ENCODE measurements around the gene EXOC6B. TPM values are rescaled to one million over a fixed set of nuclear protein-coding genes. Genes with fewer than 3 reads are reported as not detected.
A peak's percentile ranks its signal among the peaks of the same experiment; 100 is the strongest.

EXOC6B gene
- polyA plus RNA-seq, 4 donors: 6.9 to 12.6 (median 8.5) TPM

DNA sequence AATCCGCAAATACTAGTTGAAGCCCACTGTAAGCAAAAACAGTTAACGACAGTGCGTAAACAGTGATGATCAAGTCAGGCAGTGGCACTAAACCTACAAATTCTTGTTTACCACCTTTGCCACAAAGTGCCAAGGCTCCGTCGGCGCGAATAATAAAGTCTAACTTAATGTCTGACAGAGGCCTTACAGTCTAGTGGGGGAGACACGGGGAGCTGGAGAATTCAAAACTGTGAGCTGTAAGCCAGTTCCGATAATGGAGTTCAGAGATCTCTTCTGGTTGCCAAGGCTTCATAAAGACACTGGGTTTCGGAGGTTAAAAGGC lies 284 bp upstream of the EXOC6B start:
- peak overlapping the region in 2 of 3 donors; percentile 87 to 90 for H3K4me3 ChIP-seq (ENCODE audit: low read depth in 1 of 3, low read length in 3 of 3)
- no peaks in the 10 kb centered on the region for H3K9me3 ChIP-seq (ENCODE audit: control insufficient read depth in 2 of 2, insufficient read depth in 1 of 2, low read depth in 1 of 2, low read length in 1 of 2)
- H3K27ac ChIP-seq (ENCODE audit: low read depth in 1 of 3, low read length in 2 of 3): no peak overlapping the region
- H3K27me3 ChIP-seq (ENCODE audit: control insufficient read depth in 3 of 3, insufficient read depth in 3 of 3, low read length in 3 of 3): no peaks in the 10 kb centered on the region
- H3K36me3 ChIP-seq (ENCODE audit: control insufficient read depth in 3 of 3, insufficient read depth in 2 of 3, low read depth in 1 of 3, low read length in 3 of 3): peaks cover 0 to under 1% (median 0%) of the 10 kb centered on the region in 3 donors
- no peak for FAIRE-seq
- 64 to 68% (median 65%) methylated on average over 10 of the region's 10 CpGs for WGBS, 3 donors
- no peak for DNase-seq
- peaks cover 2 to 3% (median 3%) of the 10 kb centered on the region in 3 donors for H3K4me1 ChIP-seq (ENCODE audit: control insufficient read depth in 3 of 3, insufficient read depth in 2 of 3, low read depth in 1 of 3, low read length in 2 of 3)

DNA sequence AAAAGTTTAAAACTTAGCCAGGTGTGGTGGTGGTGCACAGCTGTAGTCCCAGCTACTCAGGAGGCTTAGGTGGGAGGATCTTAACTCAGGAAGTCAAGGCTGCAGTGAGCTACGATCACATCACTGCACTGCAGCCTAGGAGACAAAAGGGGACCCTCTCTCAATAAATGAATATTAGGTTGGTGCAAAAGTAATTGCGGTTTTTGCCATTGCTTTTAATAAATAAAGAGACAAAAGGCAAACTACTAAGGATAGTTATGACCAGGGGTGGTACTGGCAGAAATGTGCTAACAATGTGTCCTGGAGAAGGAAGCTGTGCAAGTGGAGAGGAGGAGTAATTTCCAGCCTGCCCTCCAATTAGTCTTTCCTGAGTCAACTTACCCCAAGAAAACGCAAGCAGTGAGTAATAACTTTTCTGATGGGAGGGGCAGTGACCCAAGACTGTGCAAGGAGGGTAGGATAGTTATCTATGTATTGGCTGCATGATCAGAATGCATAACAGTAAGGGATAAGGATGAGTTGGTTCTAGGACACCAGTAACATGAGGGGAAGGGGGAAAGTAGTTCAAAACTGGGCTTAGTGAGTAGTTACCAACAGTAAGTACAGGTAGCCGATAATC lies 1.5 kb downstream of the EXOC6B start:
- Histone ChIP-seq H3K27me3 (ENCODE audit: control insufficient read depth in 3 of 3, insufficient read depth in 3 of 3, low read length in 3 of 3) (no peaks in the 10 kb centered on the region), H3K4me1 (ENCODE audit: control insufficient read depth in 3 of 3, insufficient read depth in 2 of 3, low read depth in 1 of 3, low read length in 2 of 3) (peaks cover 2 to 3% (median 3%) of the 10 kb centered on the region in 3 donors), H3K27ac (ENCODE audit: low read depth in 1 of 3, low read length in 2 of 3) (no peak overlapping the region), H3K9me3 (ENCODE audit: control insufficient read depth in 2 of 2, insufficient read depth in 1 of 2, low read depth in 1 of 2, low read length in 1 of 2) (no peaks in the 10 kb centered on the region), H3K4me3 (ENCODE audit: low read depth in 1 of 3, low read length in 3 of 3) (peak overlapping the region in 2 of 3 donors; percentile 87 to 90), H3K36me3 (ENCODE audit: control insufficient read depth in 3 of 3, insufficient read depth in 2 of 3, low read depth in 1 of 3, low read length in 3 of 3) (peaks cover 0 to 1% (median 0%) of the 10 kb centered on the region in 3 donors)
- FAIRE-seq (no peak), DNase-seq (peak; percentile 37 to 71)
- 35 to 60% (median 49%) methylated on average over 4 of the region's 4 CpGs for WGBS, 3 donors

DNA sequence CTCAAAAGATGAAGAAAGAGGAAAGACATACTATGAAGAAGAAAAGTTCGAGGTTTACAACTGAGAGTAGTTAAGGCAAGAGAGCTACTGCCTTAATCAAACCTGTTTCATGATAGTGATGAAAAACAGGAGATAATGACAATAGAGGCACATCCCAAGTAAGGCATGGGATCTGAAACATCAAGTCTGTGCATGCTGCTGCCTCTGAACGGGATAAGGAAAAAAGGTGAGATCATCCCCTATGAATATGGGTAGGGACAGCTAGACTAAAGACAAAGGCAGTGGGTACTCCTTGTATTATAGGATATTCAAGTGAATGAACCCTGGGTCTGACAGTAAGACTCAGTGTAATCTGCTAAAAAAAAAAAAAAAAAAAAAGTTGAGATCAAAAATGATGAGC lies 3.0 kb downstream of the EXOC6B start:
- peaks cover 0 to 1% (median 0%) of the 10 kb centered on the region in 3 donors for H3K36me3 ChIP-seq (ENCODE audit: control insufficient read depth in 3 of 3, insufficient read depth in 2 of 3, low read depth in 1 of 3, low read length in 3 of 3)

DNA sequence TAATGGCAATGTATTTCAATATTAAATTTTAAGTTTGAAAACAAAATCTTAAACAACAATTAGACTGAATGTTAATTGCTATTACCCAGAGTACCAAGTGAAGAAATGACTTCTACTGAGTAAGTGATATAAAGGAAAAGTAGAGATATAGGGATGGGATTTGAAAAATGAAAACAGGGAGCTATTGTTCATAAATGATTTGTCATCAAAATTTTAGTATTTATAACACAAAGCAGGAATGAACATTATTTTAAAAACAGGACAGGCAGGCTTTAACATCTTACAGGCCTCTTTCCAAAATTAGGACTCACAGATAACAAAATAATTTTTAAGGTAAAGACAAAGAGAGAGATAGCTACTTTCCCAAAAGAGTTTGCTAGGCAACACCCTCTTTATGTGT lies 3.9 kb downstream of the EXOC6B start:
- FAIRE-seq: no peak
- H3K4me1 ChIP-seq (ENCODE audit: control insufficient read depth in 3 of 3, insufficient read depth in 2 of 3, low read depth in 1 of 3, low read length in 2 of 3): peaks cover 2 to 3% (median 3%) of the 10 kb centered on the region in 3 donors
- H3K27ac ChIP-seq (ENCODE audit: low read depth in 1 of 3, low read length in 2 of 3): no peak overlapping the region
- no peaks in the 10 kb centered on the region for H3K27me3 ChIP-seq (ENCODE audit: control insufficient read depth in 3 of 3, insufficient read depth in 3 of 3, low read length in 3 of 3)
- H3K36me3 ChIP-seq (ENCODE audit: control insufficient read depth in 3 of 3, insufficient read depth in 2 of 3, low read depth in 1 of 3, low read length in 3 of 3): peaks cover 0 to 1% (median 0%) of the 10 kb centered on the region in 3 donors
- no peak overlapping the region for H3K4me3 ChIP-seq (ENCODE audit: low read depth in 1 of 3, low read length in 3 of 3)
- no peaks in the 10 kb centered on the region for H3K9me3 ChIP-seq (ENCODE audit: control insufficient read depth in 2 of 2, insufficient read depth in 1 of 2, low read depth in 1 of 2, low read length in 1 of 2)
- DNase-seq: no peak

More for the DNA sequence above, 3.0 kb downstream of the EXOC6B start:
- Histone ChIP-seq H3K9me3 (ENCODE audit: control insufficient read depth in 2 of 2, insufficient read depth in 1 of 2, low read depth in 1 of 2, low read length in 1 of 2) (no peaks in the 10 kb centered on the region), H3K4me3 (ENCODE audit: low read depth in 1 of 3, low read length in 3 of 3) (no peak overlapping the region), H3K27me3 (ENCODE audit: control insufficient read depth in 3 of 3, insufficient read depth in 3 of 3, low read length in 3 of 3) (no peaks in the 10 kb centered on the region), H3K27ac (ENCODE audit: low read depth in 1 of 3, low read length in 2 of 3) (no peak overlapping the region), H3K4me1 (ENCODE audit: control insufficient read depth in 3 of 3, insufficient read depth in 2 of 3, low read depth in 1 of 3, low read length in 2 of 3) (peaks cover 2 to 3% (median 3%) of the 10 kb centered on the region in 3 donors)
- 69 to 84% (median 78%) methylated on average over 2 of the region's 2 CpGs for WGBS, 3 donors
- DNase-seq: no peak
- no peak for FAIRE-seq

DNA sequence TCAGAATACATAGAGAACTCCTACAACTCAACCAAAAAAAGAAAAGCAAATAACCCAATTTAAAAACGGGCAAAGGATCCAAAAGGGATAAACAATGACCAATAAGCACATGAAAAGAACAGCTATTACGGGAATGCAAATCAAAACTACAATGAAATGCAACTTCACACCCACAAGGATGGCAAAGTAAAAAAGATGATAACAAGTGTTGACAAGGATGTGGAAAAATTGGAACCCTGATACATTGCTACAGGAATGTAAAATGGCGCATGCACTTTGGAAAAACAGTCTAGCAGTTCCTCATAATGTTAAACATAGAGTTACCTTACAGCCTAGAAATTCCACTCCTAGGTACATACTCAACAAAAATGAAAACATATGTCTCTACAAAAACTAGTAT lies 4.7 kb downstream of the EXOC6B start:
- Histone ChIP-seq H3K27me3 (ENCODE audit: control insufficient read depth in 3 of 3, insufficient read depth in 3 of 3, low read length in 3 of 3) (no peaks in the 10 kb centered on the region), H3K36me3 (ENCODE audit: control insufficient read depth in 3 of 3, insufficient read depth in 2 of 3, low read depth in 1 of 3, low read length in 3 of 3) (peaks cover 0 to 1% (median 0%) of the 10 kb centered on the region in 3 donors), H3K4me1 (ENCODE audit: control insufficient read depth in 3 of 3, insufficient read depth in 2 of 3, low read depth in 1 of 3, low read length in 2 of 3) (peaks cover 2 to 3% (median 3%) of the 10 kb centered on the region in 3 donors), H3K27ac (ENCODE audit: low read depth in 1 of 3, low read length in 2 of 3) (no peak overlapping the region), H3K9me3 (ENCODE audit: control insufficient read depth in 2 of 2, insufficient read depth in 1 of 2, low read depth in 1 of 2, low read length in 1 of 2) (no peaks in the 10 kb centered on the region), H3K4me3 (ENCODE audit: low read depth in 1 of 3, low read length in 3 of 3) (no peak overlapping the region)
- WGBS, 3 donors: 76 to 97% (median 94%) methylated on average over 3 of the region's 3 CpGs
- DNase-seq: no peak
- no peak for FAIRE-seq

GRCh38 chr2:72819501-72819900 lies 6.3 kb downstream of the EXOC6B start:
- H3K27me3 ChIP-seq (ENCODE audit: control insufficient read depth in 3 of 3, insufficient read depth in 3 of 3, low read length in 3 of 3): no peaks in the 10 kb centered on the region
- DNase-seq (peak in 1 of 2 donors; percentile 68), FAIRE-seq (no peak)

DNA sequence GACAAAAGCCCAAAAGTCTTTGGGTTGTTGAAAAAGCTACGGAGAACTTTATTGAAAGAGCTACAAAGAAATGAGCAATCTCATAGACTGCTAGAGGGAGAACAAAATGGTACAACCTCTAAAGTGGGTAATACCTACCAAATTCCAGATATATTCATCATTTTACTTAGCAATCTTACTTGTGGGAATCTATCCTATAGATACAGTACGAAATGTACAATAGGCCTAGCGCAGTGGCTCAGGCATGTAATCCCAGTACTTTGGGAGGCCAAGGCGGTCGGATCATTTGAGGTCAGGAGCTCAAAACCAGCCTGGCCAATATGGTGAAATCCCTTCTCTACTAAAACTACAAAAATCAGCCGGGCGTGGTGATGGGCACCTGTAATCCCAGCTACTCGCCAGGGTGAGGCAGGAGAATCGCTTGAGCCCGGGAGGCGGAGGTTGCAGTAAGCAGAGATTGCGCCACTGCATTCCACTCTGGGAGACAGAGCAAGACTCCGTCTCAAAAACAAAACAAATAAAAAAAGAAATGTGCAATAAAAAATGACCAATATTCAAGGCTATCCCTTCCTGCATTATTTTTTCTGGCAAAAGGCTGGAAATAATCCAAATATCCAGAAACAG lies 10.1 kb downstream of the EXOC6B start:
- WGBS, 3 donors: 93 to 95% (median 95%) methylated on average over 13 of the region's 13 CpGs
- no peak for FAIRE-seq

More at GRCh38 chr2:72819501-72819900, 6.3 kb downstream of the EXOC6B start:
- Histone ChIP-seq H3K36me3 (ENCODE audit: control insufficient read depth in 3 of 3, insufficient read depth in 2 of 3, low read depth in 1 of 3, low read length in 3 of 3) (peaks cover 0 to 2% (median 1%) of the 10 kb centered on the region in 3 donors), H3K27ac (ENCODE audit: low read depth in 1 of 3, low read length in 2 of 3) (no peak overlapping the region), H3K4me1 (ENCODE audit: control insufficient read depth in 3 of 3, insufficient read depth in 2 of 3, low read depth in 1 of 3, low read length in 2 of 3) (peaks cover 2 to 3% (median 3%) of the 10 kb centered on the region in 3 donors), H3K9me3 (ENCODE audit: control insufficient read depth in 2 of 2, insufficient read depth in 1 of 2, low read depth in 1 of 2, low read length in 1 of 2) (no peaks in the 10 kb centered on the region), H3K4me3 (ENCODE audit: low read depth in 1 of 3, low read length in 3 of 3) (no peak overlapping the region)

GRCh38 chr2:72813841-72814240 lies 12.0 kb downstream of the EXOC6B start:
- peaks cover 0 to 4% (median 0%) of the 10 kb centered on the region in 3 donors for H3K36me3 ChIP-seq (ENCODE audit: control insufficient read depth in 3 of 3, insufficient read depth in 2 of 3, low read depth in 1 of 3, low read length in 3 of 3)
- no peak overlapping the region for H3K4me3 ChIP-seq (ENCODE audit: low read depth in 1 of 3, low read length in 3 of 3)
- 51 to 67% (median 66%) methylated on average over 2 of the region's 2 CpGs for WGBS, 3 donors
- H3K27me3 ChIP-seq (ENCODE audit: control insufficient read depth in 3 of 3, insufficient read depth in 3 of 3, low read length in 3 of 3): no peaks in the 10 kb centered on the region
- no peak overlapping the region for H3K27ac ChIP-seq (ENCODE audit: low read depth in 1 of 3, low read length in 2 of 3)
- H3K9me3 ChIP-seq (ENCODE audit: control insufficient read depth in 2 of 2, insufficient read depth in 1 of 2, low read depth in 1 of 2, low read length in 1 of 2): peaks cover 0 to 1% of the 10 kb centered on the region in 2 donors
- H3K4me1 ChIP-seq (ENCODE audit: control insufficient read depth in 3 of 3, insufficient read depth in 2 of 3, low read depth in 1 of 3, low read length in 2 of 3): no peaks in the 10 kb centered on the region
- DNase-seq (no peak), FAIRE-seq (no peak)

More for the DNA sequence above, 10.1 kb downstream of the EXOC6B start:
- H3K4me1 ChIP-seq (ENCODE audit: control insufficient read depth in 3 of 3, insufficient read depth in 2 of 3, low read depth in 1 of 3, low read length in 2 of 3): no peaks in the 10 kb centered on the region
- no peaks in the 10 kb centered on the region for H3K27me3 ChIP-seq (ENCODE audit: control insufficient read depth in 3 of 3, insufficient read depth in 3 of 3, low read length in 3 of 3)
- H3K27ac ChIP-seq (ENCODE audit: low read depth in 1 of 3, low read length in 2 of 3): no peak overlapping the region
- peaks cover 0 to 2% (median 0%) of the 10 kb centered on the region in 3 donors for H3K36me3 ChIP-seq (ENCODE audit: control insufficient read depth in 3 of 3, insufficient read depth in 2 of 3, low read depth in 1 of 3, low read length in 3 of 3)
- DNase-seq: no peak
- H3K9me3 ChIP-seq (ENCODE audit: control insufficient read depth in 2 of 2, insufficient read depth in 1 of 2, low read depth in 1 of 2, low read length in 1 of 2): no peaks in the 10 kb centered on the region
- H3K4me3 ChIP-seq (ENCODE audit: low read depth in 1 of 3, low read length in 3 of 3): no peak overlapping the region
